PFSK-1 (cell line): ENCODE measurements around the gene ZRANB1.

Experiments
- FOXP2 ChIP-seq: optimal IDR thresholded peaks from 2 replicates; pipeline ENCODE3; 2011; ENCODE audit warnings: borderline replicate concordance, control low read depth, inconsistent platforms; ENCODE audit not compliant: insufficient read depth; ENCODE audit errors: extremely low read length, extremely low read depth
- POLR2AphosphoS5 ChIP-seq: IDR thresholded peaks from 2 replicates; pipeline ENCODE4 v1.6.1; 2012; ENCODE audit warnings: low read depth, mild to moderate bottlenecking, control low read depth, low read length, moderate library complexity
- SIN3A ChIP-seq: IDR thresholded peaks from 2 replicates; pipeline ENCODE4 v1.6.1; 2012; ENCODE audit warnings: mild to moderate bottlenecking, low read length, moderate library complexity, borderline replicate concordance; ENCODE audit not compliant: insufficient read depth
- TAF1 ChIP-seq: IDR thresholded peaks from 2 replicates; pipeline ENCODE4 v1.6.1; 2012; ENCODE audit warnings: low read length, control low read depth, borderline replicate concordance; ENCODE audit not compliant: insufficient read depth
- TF ChIP-seq, protein P1 (sequence below), 2 experiments: IDR thresholded peaks; 2 replicates each; pipeline versions ENCODE4 v1.6.1 to v1.8.0; 2011 to 2012; ENCODE audit warnings: low read depth in 2 of 2, low read length in 2 of 2, control low read depth in 1 of 2, inconsistent platforms in 1 of 2, mild to moderate bottlenecking in 1 of 2, moderate library complexity in 1 of 2; ENCODE audit not compliant: insufficient read depth in 1 of 2

- TF ChIP-seq POLR2AphosphoS5 (no peak), SIN3A (no peak), FOXP2 (no peak), TAF1 (no peak)
- TF ChIP-seq, protein P1, sequence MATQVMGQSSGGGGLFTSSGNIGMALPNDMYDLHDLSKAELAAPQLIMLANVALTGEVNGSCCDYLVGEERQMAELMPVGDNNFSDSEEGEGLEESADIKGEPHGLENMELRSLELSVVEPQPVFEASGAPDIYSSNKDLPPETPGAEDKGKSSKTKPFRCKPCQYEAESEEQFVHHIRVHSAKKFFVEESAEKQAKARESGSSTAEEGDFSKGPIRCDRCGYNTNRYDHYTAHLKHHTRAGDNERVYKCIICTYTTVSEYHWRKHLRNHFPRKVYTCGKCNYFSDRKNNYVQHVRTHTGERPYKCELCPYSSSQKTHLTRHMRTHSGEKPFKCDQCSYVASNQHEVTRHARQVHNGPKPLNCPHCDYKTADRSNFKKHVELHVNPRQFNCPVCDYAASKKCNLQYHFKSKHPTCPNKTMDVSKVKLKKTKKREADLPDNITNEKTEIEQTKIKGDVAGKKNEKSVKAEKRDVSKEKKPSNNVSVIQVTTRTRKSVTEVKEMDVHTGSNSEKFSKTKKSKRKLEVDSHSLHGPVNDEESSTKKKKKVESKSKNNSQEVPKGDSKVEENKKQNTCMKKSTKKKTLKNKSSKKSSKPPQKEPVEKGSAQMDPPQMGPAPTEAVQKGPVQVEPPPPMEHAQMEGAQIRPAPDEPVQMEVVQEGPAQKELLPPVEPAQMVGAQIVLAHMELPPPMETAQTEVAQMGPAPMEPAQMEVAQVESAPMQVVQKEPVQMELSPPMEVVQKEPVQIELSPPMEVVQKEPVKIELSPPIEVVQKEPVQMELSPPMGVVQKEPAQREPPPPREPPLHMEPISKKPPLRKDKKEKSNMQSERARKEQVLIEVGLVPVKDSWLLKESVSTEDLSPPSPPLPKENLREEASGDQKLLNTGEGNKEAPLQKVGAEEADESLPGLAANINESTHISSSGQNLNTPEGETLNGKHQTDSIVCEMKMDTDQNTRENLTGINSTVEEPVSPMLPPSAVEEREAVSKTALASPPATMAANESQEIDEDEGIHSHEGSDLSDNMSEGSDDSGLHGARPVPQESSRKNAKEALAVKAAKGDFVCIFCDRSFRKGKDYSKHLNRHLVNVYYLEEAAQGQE (IDR thresholded peaks at IDR 0.05; ENCODE audit: insufficient read depth in 1 of 2, low read depth in 2 of 2, low read length in 2 of 2): no peak
Observed at GRCh38 chr10:124977648-124978375, 35.9 kb downstream of the ZRANB1 start.
